AG10803 (cell line): ENCODE data around the gene SYT11.
"Not testable (repeated sequence)": the region's sequence is repeated elsewhere in the genome, so short reads cannot be mapped to it uniquely, and the experiment has no call there.

Experiments used
- DNase-seq: peaks from one replicate; pipeline ENCODE4 v3.0.0; 2010; ENCODE audit warnings: low read depth
- H3K4me3 ChIP-seq: 2 replicates; pipeline ENCODE4 v1.5.1; 2011; ENCODE audit warnings: mild to moderate bottlenecking, low read length, control low read depth
- CTCF ChIP-seq: conservative IDR thresholded peaks from 2 replicates; pipeline ENCODE4 v1.5.1; 2011; ENCODE audit warnings: mild to moderate bottlenecking, low read length, control low read depth, inconsistent platforms

The SYT11 gene

GRCh38 chr1:155834296-155834926 lies 25.0 kb upstream of the SYT11 start:
- DNase-seq: peak; percentile 54
- no peak for TF ChIP-seq CTCF
- H3K4me3 ChIP-seq: no peak overlapping the region

- H3K4me3 ChIP-seq, DNase-seq: not testable (repeated sequence)
Observed at GRCh38 chr1:155834927-155835399, 24.4 kb upstream of the SYT11 start.

- no peak for DNase-seq
- no peak for TF ChIP-seq CTCF
- no peak overlapping the region for H3K4me3 ChIP-seq
Observed at GRCh38 chr1:155835548-155835947, 23.8 kb upstream of the SYT11 start.

GRCh38 chr1:155840386-155840785 lies 19.0 kb upstream of the SYT11 start:
- H3K4me3 ChIP-seq: no peak overlapping the region
- DNase-seq: no peak
- TF ChIP-seq CTCF: no peak

- no peak overlapping the region for H3K4me3 ChIP-seq
- no peak for DNase-seq
- no peak for TF ChIP-seq CTCF
Observed at GRCh38 chr1:155844860-155845421, 14.4 kb upstream of the SYT11 start.

- TF ChIP-seq CTCF: no peak
- H3K4me3 ChIP-seq: no peak overlapping the region
- no peak for DNase-seq
Observed at GRCh38 chr1:155847823-155848529, 11.4 kb upstream of the SYT11 start.

- no peak for TF ChIP-seq CTCF
- no peak overlapping the region for H3K4me3 ChIP-seq
- DNase-seq: no peak
Observed at GRCh38 chr1:155850345-155850744, 9.0 kb upstream of the SYT11 start.
